GM12873 (cell line): Measurements from ENCODE around the gene HP.

Experiments used
- TF ChIP-seq, protein P1 (sequence below): IDR thresholded peaks from 2 replicates; pipeline ENCODE4 v1.5.1; 2012; ENCODE audit warnings: low read depth, mild to moderate bottlenecking, moderate library complexity, low read length, control low read depth; ENCODE audit not compliant: insufficient read depth; ENCODE audit errors: missing control alignments

Gene HP

DNA sequence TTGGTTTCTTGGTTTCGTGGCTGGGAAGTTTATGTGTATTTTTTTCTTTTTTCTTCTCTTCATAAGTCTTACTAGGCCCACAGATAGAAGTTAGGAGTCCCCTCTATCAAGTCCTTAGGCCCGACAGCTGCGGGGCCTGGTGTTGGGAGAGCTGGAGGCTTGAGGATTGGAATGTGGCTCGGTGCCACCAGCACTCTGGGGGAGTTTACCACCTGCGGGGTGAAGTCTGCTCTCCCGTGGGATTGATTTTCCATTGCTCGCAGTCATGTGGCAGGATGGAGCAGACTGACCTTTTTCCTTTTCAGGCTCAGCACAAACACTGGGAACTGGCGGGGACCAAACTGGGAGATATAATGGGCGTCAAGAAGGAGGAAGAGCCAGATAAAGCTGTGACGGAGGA, 46.9 kb downstream of the HP start:
- TF ChIP-seq, protein P1, sequence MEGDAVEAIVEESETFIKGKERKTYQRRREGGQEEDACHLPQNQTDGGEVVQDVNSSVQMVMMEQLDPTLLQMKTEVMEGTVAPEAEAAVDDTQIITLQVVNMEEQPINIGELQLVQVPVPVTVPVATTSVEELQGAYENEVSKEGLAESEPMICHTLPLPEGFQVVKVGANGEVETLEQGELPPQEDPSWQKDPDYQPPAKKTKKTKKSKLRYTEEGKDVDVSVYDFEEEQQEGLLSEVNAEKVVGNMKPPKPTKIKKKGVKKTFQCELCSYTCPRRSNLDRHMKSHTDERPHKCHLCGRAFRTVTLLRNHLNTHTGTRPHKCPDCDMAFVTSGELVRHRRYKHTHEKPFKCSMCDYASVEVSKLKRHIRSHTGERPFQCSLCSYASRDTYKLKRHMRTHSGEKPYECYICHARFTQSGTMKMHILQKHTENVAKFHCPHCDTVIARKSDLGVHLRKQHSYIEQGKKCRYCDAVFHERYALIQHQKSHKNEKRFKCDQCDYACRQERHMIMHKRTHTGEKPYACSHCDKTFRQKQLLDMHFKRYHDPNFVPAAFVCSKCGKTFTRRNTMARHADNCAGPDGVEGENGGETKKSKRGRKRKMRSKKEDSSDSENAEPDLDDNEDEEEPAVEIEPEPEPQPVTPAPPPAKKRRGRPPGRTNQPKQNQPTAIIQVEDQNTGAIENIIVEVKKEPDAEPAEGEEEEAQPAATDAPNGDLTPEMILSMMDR: no peak

DNA sequence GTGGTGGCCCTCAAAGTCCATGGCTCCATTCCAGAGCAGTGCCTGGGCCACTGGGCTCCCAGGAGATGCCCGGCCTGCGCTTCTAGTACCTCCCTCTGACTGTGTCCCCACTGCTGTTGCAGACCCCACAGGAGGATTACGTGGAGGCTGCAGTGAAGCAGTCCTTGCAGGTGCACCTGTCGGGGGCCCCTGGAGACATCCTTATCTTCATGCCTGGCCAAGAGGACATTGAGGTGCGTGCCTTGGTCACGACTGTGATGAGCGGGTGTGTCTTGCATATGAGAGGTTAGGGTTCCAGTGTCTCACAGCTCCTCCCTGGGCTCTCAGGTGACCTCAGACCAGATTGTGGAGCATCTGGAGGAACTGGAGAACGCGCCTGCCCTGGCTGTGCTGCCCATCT, 50.6 kb downstream of the HP start:
- TF ChIP-seq, protein P1: no peak

DNA sequence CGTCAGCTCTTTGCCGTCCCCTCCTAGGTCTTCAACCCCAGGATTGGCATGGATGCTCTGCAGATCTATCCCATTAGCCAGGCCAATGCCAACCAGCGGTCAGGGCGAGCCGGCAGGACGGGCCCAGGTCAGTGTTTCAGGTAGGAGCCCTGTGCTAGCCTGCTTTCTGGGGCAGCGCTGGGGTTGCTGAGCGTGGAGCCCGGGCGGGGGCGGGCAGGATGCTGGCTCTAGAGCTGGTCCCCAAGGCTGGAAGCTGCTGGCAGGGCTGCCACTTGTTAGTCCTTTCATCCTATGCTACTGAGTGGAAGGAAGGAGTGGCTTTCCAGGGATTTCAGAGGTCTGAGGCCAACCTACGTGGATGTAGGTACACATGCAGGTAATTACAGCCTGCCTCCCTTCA, 51.7 kb downstream of the HP start:
- TF ChIP-seq, protein P1: no peak

DNA sequence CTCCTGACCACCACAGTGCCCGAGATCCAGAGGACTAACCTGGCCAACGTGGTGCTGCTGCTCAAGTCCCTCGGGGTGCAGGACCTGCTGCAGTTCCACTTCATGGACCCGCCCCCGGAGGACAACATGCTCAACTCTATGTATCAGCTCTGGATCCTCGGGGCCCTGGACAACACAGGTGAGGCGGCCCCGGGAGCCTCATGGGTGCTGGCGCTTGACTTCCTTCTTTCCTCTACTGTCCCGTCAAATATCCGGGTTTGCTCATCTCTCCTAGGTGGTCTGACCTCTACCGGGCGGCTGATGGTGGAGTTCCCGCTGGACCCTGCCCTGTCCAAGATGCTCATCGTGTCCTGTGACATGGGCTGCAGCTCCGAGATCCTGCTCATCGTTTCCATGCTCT, 53.1 kb downstream of the HP start:
- TF ChIP-seq, protein P1: no peak

DNA sequence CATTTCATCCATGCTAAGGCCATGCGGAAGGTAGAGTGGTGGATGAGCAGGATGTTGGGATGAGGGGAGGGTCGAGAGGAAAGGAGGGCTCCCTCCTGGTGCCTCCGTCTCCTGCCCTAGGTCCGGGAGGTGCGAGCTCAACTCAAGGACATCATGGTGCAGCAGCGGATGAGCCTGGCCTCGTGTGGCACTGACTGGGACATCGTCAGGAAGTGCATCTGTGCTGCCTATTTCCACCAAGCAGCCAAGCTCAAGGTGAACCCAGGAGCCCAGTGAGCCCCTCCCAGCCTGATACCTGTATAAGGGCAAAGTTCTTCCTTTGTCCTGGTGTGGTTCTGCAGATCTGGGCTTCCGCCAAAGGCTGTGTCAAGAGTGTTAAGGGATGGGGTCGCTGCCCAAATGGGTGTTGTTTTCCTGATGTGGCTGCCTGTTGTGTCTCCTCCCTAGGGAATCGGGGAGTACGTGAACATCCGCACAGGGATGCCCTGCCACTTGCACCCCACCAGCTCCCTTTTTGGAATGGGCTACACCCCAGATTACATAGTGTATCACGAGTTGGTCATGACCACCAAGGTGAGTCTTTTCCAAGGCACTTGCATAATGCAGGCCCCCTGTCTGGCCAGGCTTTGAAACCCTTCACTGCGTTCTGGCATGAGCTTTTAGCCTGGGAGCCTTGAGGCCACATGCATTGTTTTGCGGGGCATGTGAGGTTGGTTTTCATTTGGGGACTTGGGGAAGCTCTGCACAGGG, 54.2 kb downstream of the HP start:
- TF ChIP-seq, protein P1: no peak

DNA sequence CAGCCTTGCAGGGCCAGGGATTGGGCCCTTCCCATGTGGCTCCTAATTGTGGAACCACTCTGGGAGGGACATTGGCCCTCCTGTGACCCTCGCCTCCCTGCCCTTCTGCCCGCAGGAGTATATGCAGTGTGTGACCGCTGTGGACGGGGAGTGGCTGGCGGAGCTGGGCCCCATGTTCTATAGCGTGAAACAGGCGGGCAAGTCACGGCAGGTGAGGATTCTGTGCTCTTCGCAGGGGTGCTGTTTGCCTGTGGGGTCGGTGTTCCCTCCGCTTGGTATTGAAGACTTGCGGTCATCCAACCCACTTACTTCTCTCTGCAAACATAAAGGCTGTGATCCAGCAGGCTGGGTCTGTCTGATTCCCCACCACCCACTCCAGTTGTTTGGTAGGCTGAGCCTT, 55.0 kb downstream of the HP start:
- TF ChIP-seq, protein P1: no peak

DNA sequence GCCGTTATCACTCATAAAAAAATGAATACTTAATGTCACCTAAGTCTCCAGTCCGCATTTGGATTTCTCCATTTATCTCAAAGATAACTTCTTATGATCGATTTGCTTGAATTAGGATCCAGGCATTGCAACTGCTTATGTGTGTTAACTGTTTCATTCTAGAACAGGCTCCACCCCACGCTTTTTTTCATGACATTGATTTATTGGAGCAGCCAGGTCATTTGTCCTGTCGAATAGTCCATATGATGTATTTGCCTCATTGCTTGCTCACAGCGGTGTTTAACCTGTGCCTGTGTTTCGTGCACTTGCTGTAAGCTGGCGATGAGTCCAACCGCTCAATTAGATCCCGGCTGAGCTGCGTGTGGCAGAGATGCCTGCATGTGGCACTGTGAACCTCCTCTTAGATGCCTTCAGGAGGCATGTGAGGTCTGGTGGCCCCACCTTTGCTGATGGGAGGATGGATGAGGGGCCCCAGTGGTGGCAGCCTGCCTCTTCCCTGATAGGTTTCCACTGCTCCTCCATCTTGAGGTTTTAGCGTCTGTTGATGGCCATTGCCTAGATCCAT, 55.7 kb downstream of the HP start:
- TF ChIP-seq, protein P1: no peak
